KOPT-K1 (cell line): ENCODE data around the gene ZNF747.

Experiments used
- H3K27ac ChIP-seq: fragments of 200-600 bp; sonication (generic); 2 replicates; pipeline ENCODE4 v1.5.1; 2016; ENCODE audit warnings: antibody characterized with exemption, mild to moderate bottlenecking, low read depth, low read length; ENCODE audit not compliant: poor library complexity, severe bottlenecking
- H3K36me3 ChIP-seq: fragments of 200-600 bp; sonication (generic); 2 replicates; pipeline ENCODE4 v1.5.1; 2017; ENCODE audit warnings: antibody characterized with exemption, mild to moderate bottlenecking, low read length, moderate library complexity; ENCODE audit not compliant: insufficient read depth
- H3K9me3 ChIP-seq: fragments of 200-600 bp; sonication (generic); 2 replicates; pipeline ENCODE4 v1.5.1; 2017; ENCODE audit warnings: antibody characterized with exemption, low read length, mild to moderate bottlenecking; ENCODE audit not compliant: insufficient read depth, poor library complexity, severe bottlenecking

ZNF747 gene

GRCh38 chr16:30488764-30489605 is 45.7 kb downstream of the ZNF747 start:
- Histone ChIP-seq H3K27ac (no peak overlapping the region), H3K9me3 (no peaks in the 10 kb centered on the region), H3K36me3 (peaks cover 93% of the 10 kb centered on the region)

- Histone ChIP-seq H3K36me3 (peaks cover 100% of the 10 kb centered on the region), H3K9me3 (no peaks in the 10 kb centered on the region), H3K27ac (no peak overlapping the region)
Measured at GRCh38 chr16:30485818-30486436, 48.7 kb downstream of the ZNF747 start.

- Histone ChIP-seq H3K36me3 (peaks cover 100% of the 10 kb centered on the region), H3K27ac (no peak overlapping the region), H3K9me3 (no peaks in the 10 kb centered on the region)
Measured at GRCh38 chr16:30484887-30485286, 49.8 kb downstream of the ZNF747 start.

- H3K27ac ChIP-seq: no peak overlapping the region
- H3K9me3 ChIP-seq: no peaks in the 10 kb centered on the region
- peaks cover 91% of the 10 kb centered on the region for H3K36me3 ChIP-seq
Measured at GRCh38 chr16:30482366-30482765, 52.3 kb downstream of the ZNF747 start.

GRCh38 chr16:30481381-30481780 is 53.3 kb downstream of the ZNF747 start:
- H3K9me3 ChIP-seq: no peaks in the 10 kb centered on the region
- peaks cover 90% of the 10 kb centered on the region for H3K36me3 ChIP-seq
- H3K27ac ChIP-seq: no peak overlapping the region
